IPS-18a (cell line): ENCODE measurements around the gene CLOCK.
A peak's percentile ranks its signal among the peaks of the same experiment; 100 is the strongest.

Experiments
- H3K27ac ChIP-seq: one replicate; pipeline ENCODE4 v1.5.1; 2013; ENCODE audit warnings: low read length
- H3K27me3 ChIP-seq: one replicate; pipeline ENCODE4 v1.6.1; 2013; ENCODE audit warnings: mild to moderate bottlenecking, low read length; ENCODE audit not compliant: control insufficient read depth, insufficient read depth
- H3K36me3 ChIP-seq: one replicate; pipeline ENCODE4 v1.6.1; 2013; ENCODE audit warnings: low read depth, low read length; ENCODE audit not compliant: control insufficient read depth
- H3K4me1 ChIP-seq: one replicate; pipeline ENCODE4 v1.6.1; 2013; ENCODE audit warnings: low read depth, low read length; ENCODE audit not compliant: control insufficient read depth
- H3K4me3 ChIP-seq: one replicate; pipeline ENCODE4 v1.5.1; 2013; ENCODE audit warnings: low read length
- H3K9ac ChIP-seq: one replicate; pipeline ENCODE4 v1.6.1; 2013; ENCODE audit warnings: mild to moderate bottlenecking, low read length, moderate library complexity
- H3K9me3 ChIP-seq: one replicate; pipeline ENCODE4 v1.6.1; 2013; ENCODE audit warnings: low read depth, low read length; ENCODE audit not compliant: control insufficient read depth

The CLOCK gene

DNA sequence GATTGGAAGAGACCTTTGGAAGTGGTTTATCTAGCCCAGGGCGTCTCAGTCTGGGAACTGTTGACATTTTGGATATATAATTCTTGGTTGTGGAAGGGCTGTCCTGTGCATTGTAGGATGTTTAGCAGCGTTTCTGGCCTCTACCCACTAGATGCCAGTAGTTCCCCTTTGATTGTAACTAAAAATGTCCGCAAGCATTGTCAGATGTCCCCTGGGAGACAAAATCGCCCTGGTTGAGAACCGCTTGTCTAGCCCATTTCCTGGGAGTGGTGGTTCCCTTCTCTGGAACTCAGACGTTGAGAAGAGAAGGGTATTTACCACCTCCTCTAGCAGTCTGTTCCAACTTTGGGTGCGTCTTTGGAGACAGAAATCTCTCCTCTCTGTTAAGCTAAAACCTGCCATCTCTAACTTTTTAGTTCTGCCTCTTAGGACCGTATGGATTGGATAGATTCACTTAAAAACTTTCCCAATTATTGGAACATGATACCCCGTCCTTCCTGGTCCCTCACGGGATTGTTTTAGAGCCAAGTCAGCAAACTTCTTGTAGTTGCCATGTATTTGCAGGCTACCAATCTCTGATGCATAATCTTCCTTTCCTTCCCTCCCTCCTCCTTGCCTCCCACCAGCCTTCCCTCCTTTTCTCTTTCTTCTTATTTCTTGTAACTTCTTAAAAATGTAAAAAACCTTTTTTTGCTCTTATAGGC is 137.1 kb downstream of the CLOCK start:
- peak overlapping the region; percentile 39 for H3K27ac ChIP-seq
- no peaks in the 10 kb centered on the region for H3K9me3 ChIP-seq
- H3K4me3 ChIP-seq: no peak overlapping the region
- peaks cover 7% of the 10 kb centered on the region for H3K4me1 ChIP-seq
- no peaks in the 10 kb centered on the region for H3K27me3 ChIP-seq
- peak overlapping the region; percentile 7 for H3K9ac ChIP-seq
- H3K36me3 ChIP-seq: peaks cover 25% of the 10 kb centered on the region

GRCh38 chr4:55407764-55408163 is 138.9 kb downstream of the CLOCK start:
- peaks cover 30% of the 10 kb centered on the region for H3K36me3 ChIP-seq
- no peaks in the 10 kb centered on the region for H3K27me3 ChIP-seq
- H3K4me1 ChIP-seq: peaks cover 7% of the 10 kb centered on the region
- H3K4me3 ChIP-seq: no peak overlapping the region
- no peaks in the 10 kb centered on the region for H3K9me3 ChIP-seq
- H3K27ac ChIP-seq: no peak overlapping the region
- no peak overlapping the region for H3K9ac ChIP-seq

GRCh38 chr4:55407119-55407518 is 139.6 kb downstream of the CLOCK start:
- Histone ChIP-seq H3K27me3 (no peaks in the 10 kb centered on the region), H3K4me3 (no peak overlapping the region), H3K27ac (no peak overlapping the region), H3K36me3 (peaks cover 30% of the 10 kb centered on the region), H3K9me3 (no peaks in the 10 kb centered on the region), H3K9ac (no peak overlapping the region), H3K4me1 (peaks cover 7% of the 10 kb centered on the region)

- peaks cover 30% of the 10 kb centered on the region for H3K36me3 ChIP-seq
- no peaks in the 10 kb centered on the region for H3K9me3 ChIP-seq
- no peaks in the 10 kb centered on the region for H3K27me3 ChIP-seq
- no peak overlapping the region for H3K4me3 ChIP-seq
- no peak overlapping the region for H3K27ac ChIP-seq
- H3K9ac ChIP-seq: no peak overlapping the region
- peaks cover 7% of the 10 kb centered on the region for H3K4me1 ChIP-seq
Observed at GRCh38 chr4:55406545-55406944, 140.2 kb downstream of the CLOCK start.

DNA sequence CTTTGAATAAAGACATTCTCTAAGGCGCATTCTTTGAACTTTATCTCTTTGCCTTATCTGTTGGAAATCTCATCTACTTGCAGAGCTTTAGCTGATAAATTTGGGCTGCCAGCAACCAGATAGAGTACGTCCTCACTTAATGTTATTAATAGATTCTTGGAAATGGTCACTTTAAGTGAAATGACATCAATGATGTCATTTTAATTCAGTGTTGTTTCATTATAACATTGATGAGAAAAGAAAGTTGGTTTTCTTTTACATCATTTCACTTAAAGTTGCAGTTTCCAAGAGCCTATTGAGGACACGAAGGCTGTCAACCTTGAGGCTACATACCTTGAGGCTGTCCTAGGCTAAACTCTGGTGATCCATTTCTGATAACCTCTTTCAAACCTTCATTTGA is 141.6 kb downstream of the CLOCK start:
- no peak overlapping the region for H3K4me3 ChIP-seq
- no peak overlapping the region for H3K9ac ChIP-seq
- peaks cover 7% of the 10 kb centered on the region for H3K4me1 ChIP-seq
- no peaks in the 10 kb centered on the region for H3K27me3 ChIP-seq
- H3K36me3 ChIP-seq: peaks cover 38% of the 10 kb centered on the region
- H3K27ac ChIP-seq: no peak overlapping the region
- no peaks in the 10 kb centered on the region for H3K9me3 ChIP-seq

DNA sequence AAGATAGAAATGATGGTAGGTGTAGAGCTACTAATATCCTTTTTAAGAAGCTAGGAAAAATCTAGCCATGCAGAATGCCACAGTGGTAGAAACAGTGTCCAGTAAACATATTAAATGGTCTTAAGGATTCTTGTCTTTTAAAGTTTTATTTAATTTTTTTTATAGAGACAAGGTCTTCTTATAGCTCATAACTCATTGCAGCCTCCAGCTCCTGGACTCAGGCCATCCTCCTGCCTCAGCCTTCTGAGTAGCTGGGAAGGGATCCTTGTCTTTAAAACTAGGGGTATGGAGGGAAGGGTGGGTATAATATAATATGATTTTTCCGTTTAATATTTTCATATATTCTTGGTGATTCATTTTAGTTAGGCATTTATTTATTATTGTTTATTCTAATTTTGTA is 147.1 kb downstream of the CLOCK start:
- H3K36me3 ChIP-seq: peaks cover 17% of the 10 kb centered on the region
- no peak overlapping the region for H3K9ac ChIP-seq
- H3K4me1 ChIP-seq: peaks cover 20% of the 10 kb centered on the region

GRCh38 chr4:55398966-55399365 is 147.7 kb downstream of the CLOCK start:
- Histone ChIP-seq H3K4me3 (peak overlapping the region; percentile 99), H3K27ac (no peak overlapping the region)

More for the DNA sequence above, 147.1 kb downstream of the CLOCK start:
- no peaks in the 10 kb centered on the region for H3K27me3 ChIP-seq
- H3K4me3 ChIP-seq: no peak overlapping the region
- H3K9me3 ChIP-seq: no peaks in the 10 kb centered on the region
- no peak overlapping the region for H3K27ac ChIP-seq

DNA sequence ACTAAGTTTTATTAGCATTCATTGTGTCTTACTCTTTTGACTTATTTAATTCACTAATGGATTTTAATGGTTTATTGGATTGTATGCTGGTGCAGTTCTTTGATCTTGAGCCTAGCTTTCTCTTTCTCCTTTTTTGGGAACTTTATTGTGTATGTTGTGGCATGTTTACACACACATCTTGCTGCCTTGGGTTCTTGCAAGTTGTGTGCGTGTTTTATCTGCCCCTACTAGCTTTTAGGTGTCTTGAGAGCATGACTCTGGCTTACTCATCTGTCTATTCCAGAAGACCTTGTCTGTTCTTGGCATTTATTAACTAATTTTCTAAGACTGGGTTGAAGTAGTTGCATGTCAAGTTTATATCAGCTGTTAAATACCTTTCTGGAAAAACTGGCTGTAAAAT is 148.2 kb downstream of the CLOCK start:
- H3K4me1 ChIP-seq: peaks cover 20% of the 10 kb centered on the region
- H3K27me3 ChIP-seq: no peaks in the 10 kb centered on the region
- H3K27ac ChIP-seq: no peak overlapping the region
- H3K4me3 ChIP-seq: peak overlapping the region; percentile 99
- H3K9ac ChIP-seq: peak overlapping the region; percentile 88
- H3K9me3 ChIP-seq: no peaks in the 10 kb centered on the region
- peaks cover 11% of the 10 kb centered on the region for H3K36me3 ChIP-seq

More at GRCh38 chr4:55398966-55399365, 147.7 kb downstream of the CLOCK start:
- H3K4me1 ChIP-seq: peaks cover 20% of the 10 kb centered on the region
- no peaks in the 10 kb centered on the region for H3K9me3 ChIP-seq
- no peak overlapping the region for H3K9ac ChIP-seq
- no peaks in the 10 kb centered on the region for H3K27me3 ChIP-seq
- H3K36me3 ChIP-seq: peaks cover 16% of the 10 kb centered on the region

GRCh38 chr4:55397520-55398321 is 149.0 kb downstream of the CLOCK start:
- Histone ChIP-seq H3K36me3 (peaks cover 8% of the 10 kb centered on the region), H3K9ac (peak overlapping the region; percentile 88), H3K4me3 (peak overlapping the region; percentile 99), H3K4me1 (peaks cover 20% of the 10 kb centered on the region), H3K9me3 (no peaks in the 10 kb centered on the region), H3K27me3 (no peaks in the 10 kb centered on the region), H3K27ac (no peak overlapping the region)

DNA sequence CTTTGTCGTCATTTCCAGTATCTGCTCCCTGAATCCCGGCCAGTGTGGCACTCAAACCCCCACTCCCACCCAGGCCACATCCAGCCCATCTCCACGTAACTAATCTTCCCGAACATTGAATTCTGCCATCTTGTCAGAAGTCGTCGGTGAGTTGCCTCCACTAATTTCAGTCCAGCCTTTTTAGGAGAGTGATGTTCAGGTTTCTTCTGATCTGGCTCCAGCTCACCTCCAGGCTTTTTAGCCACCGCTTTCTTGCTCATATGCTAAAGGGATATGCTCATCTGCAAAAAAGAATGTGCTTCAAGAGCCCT is 149.6 kb downstream of the CLOCK start:
- peaks cover 20% of the 10 kb centered on the region for H3K4me1 ChIP-seq
- H3K27me3 ChIP-seq: no peaks in the 10 kb centered on the region
- H3K9me3 ChIP-seq: no peaks in the 10 kb centered on the region
- H3K27ac ChIP-seq: no peak overlapping the region
- H3K36me3 ChIP-seq: peaks cover 8% of the 10 kb centered on the region
- H3K4me3 ChIP-seq: peak overlapping the region; percentile 99
- peak overlapping the region; percentile 88 for H3K9ac ChIP-seq

DNA sequence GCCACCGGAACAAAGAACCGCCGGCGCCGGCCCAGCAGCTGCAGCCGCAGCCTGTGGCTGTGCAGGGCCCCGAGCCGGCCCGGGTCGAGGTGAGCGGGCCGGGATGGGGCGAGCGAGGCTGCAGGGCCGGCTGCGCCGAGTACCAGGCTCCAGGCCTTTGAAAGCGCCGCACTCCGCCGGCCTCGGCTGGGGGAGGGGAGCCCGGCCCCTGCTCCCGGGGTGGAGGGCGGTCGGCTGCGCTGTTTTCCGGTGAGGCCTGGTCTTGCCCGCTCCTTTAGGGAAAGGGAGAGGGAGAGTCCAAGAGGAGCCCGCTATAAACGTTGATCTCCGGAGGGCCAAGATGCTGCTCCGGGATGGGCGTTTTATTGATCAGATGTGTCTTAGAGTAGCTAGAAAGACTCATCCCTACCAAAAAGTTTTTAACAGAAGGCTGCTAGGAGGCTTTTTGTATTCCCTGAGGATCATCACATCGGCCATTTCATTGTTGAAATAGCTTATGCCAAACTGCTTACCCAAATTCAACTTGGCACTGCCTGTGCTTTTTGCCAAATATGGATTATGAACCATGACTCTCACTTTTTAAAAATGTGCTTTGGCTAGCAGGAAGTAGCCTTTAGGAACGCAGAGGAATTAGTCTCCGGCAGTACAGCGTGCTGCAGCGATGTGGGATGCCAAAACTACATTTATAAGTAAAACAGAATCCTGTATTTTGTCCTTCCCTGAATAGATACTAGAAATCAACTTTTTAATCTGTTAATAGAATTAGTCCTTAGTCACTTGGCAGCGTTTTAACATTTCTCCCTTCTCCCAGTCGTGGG is 150.2 kb downstream of the CLOCK start:
- peak overlapping the region; percentile 42 for H3K27ac ChIP-seq

More for the DNA sequence above, 150.2 kb downstream of the CLOCK start:
- Histone ChIP-seq H3K27me3 (no peaks in the 10 kb centered on the region), H3K4me1 (peaks cover 20% of the 10 kb centered on the region), H3K4me3 (peak overlapping the region; percentile 99), H3K9me3 (no peaks in the 10 kb centered on the region), H3K36me3 (peaks cover 8% of the 10 kb centered on the region), H3K9ac (peak overlapping the region; percentile 88)
